ENCODE data around the gene TKT.

The TKT gene

DNA sequence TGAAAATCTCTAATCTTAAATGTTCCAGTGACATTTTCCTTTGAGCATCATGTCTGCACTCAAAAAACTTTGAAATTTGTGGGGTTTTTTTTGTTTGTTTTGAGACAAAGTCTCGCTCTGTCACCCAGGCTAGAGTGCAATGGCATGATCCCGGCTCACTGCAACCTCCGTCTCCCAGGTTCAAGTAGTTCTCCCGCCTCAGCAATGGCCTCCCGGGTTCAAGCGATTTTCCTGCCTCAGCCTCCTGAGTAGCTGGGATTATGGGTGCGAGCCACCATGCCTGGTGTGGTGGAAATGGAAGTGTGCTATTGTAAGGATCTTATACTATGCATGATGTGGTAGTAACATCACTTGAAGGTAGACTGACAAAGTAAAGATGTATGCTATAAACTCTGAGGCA is 42.5 kb downstream of the TKT start:
- no peaks in the 10 kb centered on the region for H3K27me3 ChIP-seq (ENCODE audit: control insufficient read depth, insufficient read depth, low read length)
- H3K27ac ChIP-seq (ENCODE audit: low read depth, low read length): no peak overlapping the region
- no peaks in the 10 kb centered on the region for H3K4me1 ChIP-seq (ENCODE audit: control insufficient read depth, insufficient read depth, low read length)
- no peak overlapping the region for H3K4me3 ChIP-seq (ENCODE audit: low read length)
- no peaks in the 10 kb centered on the region for H3K36me3 ChIP-seq (ENCODE audit: control insufficient read depth, insufficient read depth, low read length)
- H3K9ac ChIP-seq (ENCODE audit: low read length): no peak overlapping the region

DNA sequence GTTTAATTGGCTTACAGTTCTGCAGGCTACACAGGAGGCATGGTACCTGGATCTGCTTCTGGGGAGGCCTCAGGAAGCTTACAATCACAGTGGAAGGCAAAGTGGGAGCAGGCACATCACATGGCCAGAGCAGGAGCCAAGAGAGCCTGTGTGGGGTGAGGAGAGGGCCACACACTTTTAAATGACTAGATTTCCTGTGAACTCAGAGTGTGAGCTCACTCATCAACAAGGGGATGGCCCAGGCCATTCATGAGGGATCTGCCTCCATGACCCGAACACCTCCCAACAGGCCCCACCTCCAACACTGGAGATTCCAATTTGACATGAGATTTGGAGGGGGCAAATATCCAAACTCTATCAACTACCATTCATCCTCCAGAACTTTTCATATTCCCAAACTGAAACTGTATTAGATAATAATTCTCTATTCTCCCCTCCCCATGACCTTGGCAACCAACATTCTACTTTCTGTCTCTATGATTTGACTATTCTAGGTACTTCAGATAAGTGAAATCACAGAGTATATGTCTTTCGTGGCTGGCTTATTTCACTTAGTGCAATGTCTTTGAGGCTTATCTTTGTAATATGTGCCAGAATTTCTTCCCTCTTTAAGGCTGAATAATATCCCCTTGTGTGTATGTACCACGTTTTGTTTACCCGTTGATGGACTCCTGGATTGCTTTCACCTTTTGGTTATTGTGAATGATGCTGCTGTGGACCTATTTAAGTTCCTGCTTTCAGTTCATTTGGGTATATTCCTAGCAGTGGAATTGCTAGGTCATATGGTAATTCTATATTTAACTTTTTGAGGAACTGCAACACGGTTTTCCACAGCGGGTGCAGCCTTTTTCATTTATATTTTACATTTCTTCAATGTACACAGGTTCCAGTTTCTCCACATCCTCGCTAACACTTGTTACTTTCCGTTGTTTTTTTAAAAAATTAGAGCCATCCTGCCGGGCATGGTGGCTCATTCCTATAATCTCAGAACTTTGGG is 43.8 kb downstream of the TKT start:
- Histone ChIP-seq H3K27ac (ENCODE audit: low read depth, low read length) (no peak overlapping the region), H3K36me3 (ENCODE audit: control insufficient read depth, insufficient read depth, low read length) (no peaks in the 10 kb centered on the region), H3K4me1 (ENCODE audit: control insufficient read depth, insufficient read depth, low read length) (no peaks in the 10 kb centered on the region), H3K27me3 (ENCODE audit: control insufficient read depth, insufficient read depth, low read length) (no peaks in the 10 kb centered on the region), H3K4me3 (ENCODE audit: low read length) (no peak overlapping the region), H3K9ac (ENCODE audit: low read length) (no peak overlapping the region)

DNA sequence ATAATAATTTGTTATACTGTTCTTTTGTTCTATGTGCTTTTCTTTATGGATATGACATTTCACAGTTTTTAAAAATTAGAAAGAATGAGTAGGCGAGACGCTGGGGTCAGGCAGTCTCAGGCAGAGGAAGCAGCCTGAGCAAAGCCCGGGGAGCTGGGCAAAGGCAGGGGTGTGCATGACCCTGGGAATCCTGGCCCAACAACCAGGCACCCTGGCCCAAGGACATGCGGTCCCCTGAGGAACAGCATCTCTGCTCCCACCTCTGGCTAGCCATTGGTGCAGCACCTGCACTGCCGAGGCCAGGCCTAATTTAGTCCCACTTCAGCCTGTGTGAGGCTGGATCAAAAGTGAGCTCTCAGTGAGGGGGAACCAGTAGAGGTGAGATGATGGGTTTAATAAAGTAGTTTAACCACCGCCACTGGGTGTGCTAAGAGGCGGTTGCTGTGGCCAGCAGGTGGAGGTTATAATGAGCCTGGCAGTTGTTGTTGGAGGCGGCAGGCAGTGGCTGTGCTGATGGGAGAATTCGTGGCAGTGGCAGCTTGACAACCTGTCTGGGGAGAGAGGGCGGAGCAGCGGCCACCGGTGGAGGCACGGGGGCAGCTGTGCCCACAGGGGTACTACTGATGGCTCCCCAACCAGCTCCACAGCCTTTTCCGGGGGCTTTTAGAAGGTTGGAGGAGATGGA is 53.3 kb downstream of the TKT start:
- H3K36me3 ChIP-seq (ENCODE audit: control insufficient read depth, insufficient read depth, low read length): no peaks in the 10 kb centered on the region
- H3K9ac ChIP-seq (ENCODE audit: low read length): no peak overlapping the region
- no peak overlapping the region for H3K4me3 ChIP-seq (ENCODE audit: low read length)
- no peaks in the 10 kb centered on the region for H3K27me3 ChIP-seq (ENCODE audit: control insufficient read depth, insufficient read depth, low read length)
- no peak overlapping the region for H3K27ac ChIP-seq (ENCODE audit: low read depth, low read length)
- no peaks in the 10 kb centered on the region for H3K4me1 ChIP-seq (ENCODE audit: control insufficient read depth, insufficient read depth, low read length)

DNA sequence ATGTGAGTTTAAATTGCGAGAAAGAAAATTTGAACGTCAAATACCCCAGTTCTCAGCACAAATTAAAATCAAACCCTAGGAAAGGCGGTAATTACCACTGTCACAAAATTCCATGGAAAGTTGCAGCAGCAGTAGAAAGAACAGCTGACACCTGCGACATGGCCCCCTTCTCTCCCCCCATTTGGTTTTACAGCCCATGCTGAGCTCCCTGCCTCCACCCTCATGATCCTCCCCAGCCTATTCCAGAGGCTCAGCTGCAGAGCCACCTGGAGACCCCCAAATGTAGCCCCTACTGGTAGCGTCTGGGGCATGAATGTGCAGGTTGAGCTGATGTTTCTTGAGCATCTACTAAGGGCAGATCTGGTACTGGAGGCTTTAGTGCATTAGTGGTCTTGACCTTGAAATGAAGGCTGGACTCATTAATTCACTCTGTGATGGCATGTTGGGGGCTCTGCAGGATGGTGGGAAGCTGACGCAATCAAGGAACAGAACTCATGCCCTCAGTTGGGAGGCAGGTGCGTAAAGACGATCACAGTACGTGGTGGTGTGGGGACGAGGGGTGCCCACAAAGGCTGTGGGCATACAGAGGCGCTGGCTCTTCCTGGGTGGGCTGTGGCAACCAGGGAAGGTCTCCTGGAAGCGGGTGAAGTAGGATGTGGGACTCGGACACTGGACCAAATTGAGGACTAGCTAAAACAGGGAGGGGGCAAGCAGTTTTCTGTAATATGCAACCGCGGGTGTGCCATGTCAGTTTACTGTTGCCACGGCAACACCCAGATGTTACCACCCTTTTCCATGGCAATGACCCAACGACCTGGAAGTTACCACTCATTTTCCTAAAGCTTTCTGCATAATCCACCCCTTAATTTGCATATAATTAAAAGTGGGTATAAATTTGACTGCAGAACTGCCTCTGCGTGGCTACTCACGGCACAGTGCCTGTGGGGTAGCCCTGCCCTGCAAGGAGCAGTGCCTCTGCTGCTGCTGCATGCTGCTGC is 55.0 kb downstream of the TKT start:
- Histone ChIP-seq H3K36me3 (ENCODE audit: control insufficient read depth, insufficient read depth, low read length) (no peaks in the 10 kb centered on the region), H3K4me1 (ENCODE audit: control insufficient read depth, insufficient read depth, low read length) (no peaks in the 10 kb centered on the region), H3K27ac (ENCODE audit: low read depth, low read length) (no peak overlapping the region), H3K4me3 (ENCODE audit: low read length) (no peak overlapping the region), H3K27me3 (ENCODE audit: control insufficient read depth, insufficient read depth, low read length) (no peaks in the 10 kb centered on the region), H3K9ac (ENCODE audit: low read length) (no peak overlapping the region)

DNA sequence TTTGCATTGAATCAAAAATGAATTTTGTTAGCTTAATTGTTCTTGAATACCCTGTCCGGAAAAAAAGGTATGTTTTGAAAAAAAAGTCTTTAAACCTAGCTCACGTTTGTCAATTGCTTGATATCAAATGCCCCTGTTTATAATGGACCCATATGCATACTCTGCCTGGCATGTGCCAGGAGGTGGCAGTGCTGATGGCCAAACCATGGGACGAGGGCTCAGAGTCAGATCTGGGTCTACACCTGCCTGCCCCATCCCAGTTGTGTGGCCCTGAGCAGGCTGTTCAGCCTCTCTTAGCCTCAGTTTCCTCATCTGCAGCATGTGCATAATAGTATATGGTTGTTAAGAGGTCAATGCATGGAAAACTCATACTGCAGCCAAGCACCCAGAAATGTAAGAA is 56.0 kb downstream of the TKT start:
- Histone ChIP-seq H3K4me3 (ENCODE audit: low read length) (no peak overlapping the region), H3K4me1 (ENCODE audit: control insufficient read depth, insufficient read depth, low read length) (no peaks in the 10 kb centered on the region), H3K27ac (ENCODE audit: low read depth, low read length) (no peak overlapping the region), H3K9ac (ENCODE audit: low read length) (no peak overlapping the region), H3K36me3 (ENCODE audit: control insufficient read depth, insufficient read depth, low read length) (no peaks in the 10 kb centered on the region), H3K27me3 (ENCODE audit: control insufficient read depth, insufficient read depth, low read length) (no peaks in the 10 kb centered on the region)

DNA sequence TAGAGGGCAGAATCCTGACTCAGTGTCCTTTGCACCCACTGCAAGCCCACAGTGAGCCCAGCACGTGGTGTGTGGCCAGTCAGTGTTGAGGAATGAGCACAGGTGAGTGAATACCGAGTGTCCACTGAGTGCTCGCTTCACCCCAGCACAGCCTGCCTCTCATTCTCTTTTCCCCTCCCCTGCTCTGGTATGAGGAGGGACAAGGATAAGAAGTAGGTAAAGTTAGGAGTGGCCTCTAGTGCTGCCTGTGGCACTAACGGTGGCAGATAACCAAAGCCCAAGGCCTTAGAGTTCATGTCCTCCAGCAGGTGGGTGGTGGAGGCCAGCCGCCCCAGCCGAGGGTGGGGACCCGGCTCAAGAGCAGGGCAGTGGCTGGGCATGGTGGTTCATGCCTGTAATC is 56.8 kb downstream of the TKT start:
- no peaks in the 10 kb centered on the region for H3K36me3 ChIP-seq (ENCODE audit: control insufficient read depth, insufficient read depth, low read length)
- H3K4me3 ChIP-seq (ENCODE audit: low read length): no peak overlapping the region
- no peak overlapping the region for H3K27ac ChIP-seq (ENCODE audit: low read depth, low read length)
- peaks cover 6% of the 10 kb centered on the region for H3K4me1 ChIP-seq (ENCODE audit: control insufficient read depth, insufficient read depth, low read length)
- H3K9ac ChIP-seq (ENCODE audit: low read length): no peak overlapping the region
- no peaks in the 10 kb centered on the region for H3K27me3 ChIP-seq (ENCODE audit: control insufficient read depth, insufficient read depth, low read length)

DNA sequence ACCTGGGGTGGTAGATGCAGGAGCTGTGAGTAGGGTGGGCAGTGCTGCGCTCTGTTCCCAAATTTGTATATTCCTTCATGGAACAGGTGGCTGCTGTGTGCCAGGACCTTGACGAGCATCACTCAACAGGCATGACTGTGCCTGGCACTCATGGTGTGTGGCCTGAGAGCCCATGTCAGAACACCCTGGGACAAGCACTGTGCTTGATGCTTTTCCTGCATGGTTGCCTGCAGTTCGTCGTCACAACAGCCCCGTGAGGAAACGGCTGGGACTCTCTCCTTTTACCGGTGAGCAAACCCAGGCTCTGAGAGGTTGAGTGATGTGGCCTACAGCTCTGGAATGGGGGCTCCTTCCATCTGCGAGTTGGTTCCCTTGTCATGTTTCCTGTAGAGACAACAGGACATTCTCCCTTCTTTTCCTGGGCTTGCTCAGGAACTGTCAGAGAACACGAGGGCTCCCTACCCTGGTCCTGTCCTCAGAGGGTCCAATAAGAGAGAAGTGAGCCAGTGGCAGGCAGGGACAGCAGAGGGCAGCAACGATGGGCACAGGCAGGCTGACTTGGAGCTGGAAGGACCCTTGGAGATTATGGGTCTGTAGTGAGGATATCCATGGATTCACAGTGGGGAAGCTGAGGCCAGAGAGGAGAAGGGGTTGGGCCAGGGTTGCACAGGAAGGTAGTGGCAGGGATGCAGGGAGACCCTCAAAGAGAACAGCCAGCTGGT is 57.4 kb downstream of the TKT start:
- H3K4me1 ChIP-seq (ENCODE audit: control insufficient read depth, insufficient read depth, low read length): peaks cover 10% of the 10 kb centered on the region
- H3K36me3 ChIP-seq (ENCODE audit: control insufficient read depth, insufficient read depth, low read length): peaks cover under 1% of the 10 kb centered on the region
- H3K27ac ChIP-seq (ENCODE audit: low read depth, low read length): no peak overlapping the region
- H3K9ac ChIP-seq (ENCODE audit: low read length): no peak overlapping the region
- no peak overlapping the region for H3K4me3 ChIP-seq (ENCODE audit: low read length)
- no peaks in the 10 kb centered on the region for H3K27me3 ChIP-seq (ENCODE audit: control insufficient read depth, insufficient read depth, low read length)

DNA sequence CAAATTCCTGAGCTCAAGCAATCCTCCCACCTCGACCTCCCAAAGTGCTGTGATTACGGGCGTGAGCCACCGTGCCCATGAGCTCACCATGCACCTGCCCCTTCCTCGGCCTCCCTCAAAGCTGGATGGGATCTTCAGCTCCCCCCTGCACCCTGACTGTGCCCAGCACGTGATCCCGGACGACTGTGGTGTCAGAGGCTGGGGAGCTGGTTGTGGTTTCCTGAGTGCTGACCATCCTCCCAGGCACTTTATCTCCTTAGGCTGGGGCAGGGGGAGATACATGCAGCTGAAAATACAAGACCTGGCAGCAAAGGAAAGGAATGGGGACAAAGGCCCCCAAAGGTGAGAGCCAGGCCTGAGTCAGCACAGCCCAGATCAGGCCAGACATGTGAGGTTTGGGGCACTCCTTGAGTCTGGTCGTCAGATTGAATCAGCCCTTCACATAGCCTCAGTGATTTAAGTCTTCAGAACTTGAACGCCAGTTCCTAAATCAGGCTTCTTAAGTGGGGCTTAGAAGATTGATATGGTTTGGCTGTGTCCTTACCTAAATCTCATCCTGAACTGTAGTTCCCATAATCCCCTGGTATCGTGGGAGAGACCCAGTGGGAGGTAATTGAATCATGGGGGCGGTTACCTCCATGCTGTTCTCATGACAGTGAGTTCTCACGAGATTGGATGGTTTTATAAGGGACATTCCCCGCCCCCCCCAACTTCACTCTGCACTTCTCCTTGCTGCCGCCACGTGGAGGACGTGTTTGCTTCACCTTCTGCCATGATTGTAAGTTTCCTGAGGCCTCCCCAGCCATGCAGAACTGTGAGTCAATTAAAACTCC is 59.0 kb downstream of the TKT start:
- peaks cover 12% of the 10 kb centered on the region for H3K36me3 ChIP-seq (ENCODE audit: control insufficient read depth, insufficient read depth, low read length)
- no peak overlapping the region for H3K27ac ChIP-seq (ENCODE audit: low read depth, low read length)
- H3K9ac ChIP-seq (ENCODE audit: low read length): no peak overlapping the region
- no peak overlapping the region for H3K4me3 ChIP-seq (ENCODE audit: low read length)
- no peaks in the 10 kb centered on the region for H3K27me3 ChIP-seq (ENCODE audit: control insufficient read depth, insufficient read depth, low read length)
- peaks cover 12% of the 10 kb centered on the region for H3K4me1 ChIP-seq (ENCODE audit: control insufficient read depth, insufficient read depth, low read length)

DNA sequence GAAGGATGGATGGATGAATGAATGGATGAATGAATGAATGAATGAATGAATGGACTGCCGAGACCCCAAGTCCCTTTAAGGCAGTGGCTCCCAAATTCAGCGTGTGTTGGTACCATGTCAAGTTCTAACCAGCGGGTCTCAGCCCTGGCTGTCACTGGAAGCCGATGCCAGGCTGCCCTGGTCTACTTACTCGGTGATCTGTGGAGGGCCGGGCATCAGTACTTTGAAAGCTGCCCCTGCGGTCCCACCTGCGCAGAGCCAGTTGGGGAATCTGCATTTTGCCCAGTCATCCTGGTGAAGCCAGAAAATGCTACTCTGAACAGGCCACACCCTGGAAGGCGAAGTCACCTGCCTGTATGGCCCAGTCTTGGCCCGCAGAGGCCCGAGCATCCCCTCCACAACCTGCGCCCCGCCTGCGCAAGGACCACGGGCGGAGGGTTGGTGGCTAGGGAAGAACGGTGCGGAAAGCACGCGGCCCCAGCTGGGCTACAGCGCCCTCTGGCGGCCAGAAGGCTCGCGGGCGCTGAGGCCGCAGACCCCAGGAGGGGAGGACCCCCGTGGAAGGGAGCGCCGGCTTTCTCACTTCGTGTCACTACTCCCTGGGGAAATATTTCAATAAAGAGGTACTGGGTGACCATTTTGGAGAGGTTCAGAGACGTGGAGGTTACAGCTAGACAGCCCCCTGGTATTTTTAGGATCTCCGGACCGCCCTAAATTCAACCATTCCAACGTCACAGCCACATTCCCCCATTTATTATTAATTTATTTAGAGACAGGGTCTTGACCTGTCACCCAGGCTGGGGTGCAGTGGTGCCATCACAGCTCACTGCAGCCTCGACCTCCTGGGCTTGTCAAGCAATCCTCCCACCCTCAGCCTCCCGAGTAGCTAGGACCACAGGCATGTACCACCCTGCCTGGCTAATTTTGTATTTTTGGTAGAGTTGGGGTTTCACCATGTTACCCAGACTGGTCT is 59.9 kb downstream of the TKT start:
- Histone ChIP-seq H3K4me3 (ENCODE audit: low read length) (no peak overlapping the region), H3K4me1 (ENCODE audit: control insufficient read depth, insufficient read depth, low read length) (peaks cover 12% of the 10 kb centered on the region), H3K27me3 (ENCODE audit: control insufficient read depth, insufficient read depth, low read length) (no peaks in the 10 kb centered on the region), H3K9ac (ENCODE audit: low read length) (no peak overlapping the region), H3K27ac (ENCODE audit: low read depth, low read length) (no peak overlapping the region), H3K36me3 (ENCODE audit: control insufficient read depth, insufficient read depth, low read length) (peaks cover 13% of the 10 kb centered on the region)

DNA sequence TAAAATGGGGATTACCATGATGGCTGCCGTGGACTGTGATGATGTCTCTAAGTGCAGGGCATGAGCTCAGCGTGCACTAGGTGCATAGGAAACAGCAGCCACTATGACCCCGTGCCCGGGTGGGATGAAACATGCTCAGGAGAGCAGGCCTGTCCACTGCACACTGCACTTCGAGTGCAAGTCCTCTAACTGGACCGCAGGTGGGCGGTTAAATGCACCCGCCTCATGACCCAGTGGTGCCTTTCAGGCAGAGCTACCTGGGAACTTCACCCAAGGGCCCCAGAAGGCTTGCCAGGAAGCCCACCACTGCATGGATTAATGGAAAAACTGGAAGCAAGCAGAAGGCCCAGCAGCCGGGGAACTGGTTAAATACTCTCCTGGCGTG is 60.8 kb downstream of the TKT start:
- Histone ChIP-seq H3K36me3 (ENCODE audit: control insufficient read depth, insufficient read depth, low read length) (peaks cover 13% of the 10 kb centered on the region), H3K9ac (ENCODE audit: low read length) (no peak overlapping the region), H3K27me3 (ENCODE audit: control insufficient read depth, insufficient read depth, low read length) (no peaks in the 10 kb centered on the region), H3K4me3 (ENCODE audit: low read length) (no peak overlapping the region), H3K27ac (ENCODE audit: low read depth, low read length) (no peak overlapping the region), H3K4me1 (ENCODE audit: control insufficient read depth, insufficient read depth, low read length) (peaks cover 12% of the 10 kb centered on the region)

Measured in rectal smooth muscle tissue (tissue), 1 donor.